K562 (cell line): Measurements from ENCODE around the gene YIPF4. TPM values are rescaled to one million over a fixed set of nuclear protein-coding genes. Genes with fewer than 3 reads are reported as not detected.

Source experiments
- ATAC-seq: fragments of 200-7000 bp; cut with Tn5 transposase; 3 replicates; pipeline ENCODE4 v1.9.1; 2020; ENCODE audit warnings: moderate library complexity
- BruUV-seq: library from RNA; stranded (reverse); fragments of 400-500 nt; replicated peaks from 2 replicates; lab custom pipeline; 2021; lab: Mats Ljungman, UMichigan
- CTCF ChIA-PET: fragments of 300-600 bp; formaldehyde crosslinking; extraction: SDS; loops from one replicate; lab custom pipeline; 2021; ENCODE audit warnings: low intra/inter-chr PET ratio; lab: Yijun Ruan, JAX
- POLR2A ChIA-PET: fragments of 300-600, 350-650 bp; sonication (Branson Sonifier 250); formaldehyde crosslinking; extraction: SDS; loops from one replicate; lab custom pipeline; 2021; ENCODE audit warnings: antibody characterized with exemption, inconsistent platforms; lab: Yijun Ruan, JAX
- DNase-seq, 4 experiments: peaks; one replicate each; pipeline versions ENCODE4 v3.0.0 to v3.0.0-alpha.2; 2011 to 2018; ENCODE audit warnings: low spot score in 3 of 4, mixed read lengths in 3 of 4; ENCODE audit errors: extremely low read depth in 1 of 4
- FAIRE-seq: peaks from 2 replicates; lab custom pipeline; 2011; peaks lifted over from hg19 to GRCh38; lab: Jason Lieb, UNC
- H2AFZ ChIP-seq: 2 replicates; pipeline ENCODE4 v1.6.0; 2011; ENCODE audit warnings: low read depth, low read length, control low read depth, inconsistent platforms
- H3K27ac ChIP-seq: fragments of 200-600 bp; 3 replicates; pipeline ENCODE4 v1.8.0; 2011; ENCODE audit warnings: low read depth, mild to moderate bottlenecking, control low read depth, inconsistent platforms, low read length, moderate library complexity, mixed read lengths; ENCODE audit errors: extremely low read depth
- H3K27me3 ChIP-seq, 2 experiments: fragments of 300-600 bp in 1 of 2; 2 replicates in 1 of 2; 3 replicates in 1 of 2; pipeline versions ENCODE4 v1.6.0 to v1.8.0; 2011; ENCODE audit warnings: inconsistent platforms in 2 of 2, low read length in 2 of 2, mild to moderate bottlenecking in 1 of 2, mixed read lengths in 1 of 2, moderate library complexity in 1 of 2; ENCODE audit not compliant: control insufficient read depth in 2 of 2, insufficient read depth in 2 of 2
- H3K36me3 ChIP-seq: fragments of 300-600 bp; 3 replicates; pipeline ENCODE4 v1.8.0; 2011; ENCODE audit warnings: mild to moderate bottlenecking, low read length, inconsistent platforms; ENCODE audit not compliant: control insufficient read depth, insufficient read depth
- H3K4me1 ChIP-seq, 2 experiments: fragments of 200-600 bp in 1 of 2; replicated peaks in 1 of 2; 2 replicates in 1 of 2; 3 replicates in 1 of 2; pipeline versions ENCODE4 v1.5.1 to v1.8.0; 2011; ENCODE audit warnings: inconsistent platforms in 2 of 2, low read length in 2 of 2, mild to moderate bottlenecking in 1 of 2, mixed read lengths in 1 of 2, moderate library complexity in 1 of 2; ENCODE audit not compliant: control insufficient read depth in 2 of 2, insufficient read depth in 2 of 2
- H3K4me2 ChIP-seq: 2 replicates; pipeline ENCODE4 v1.6.1; 2011; ENCODE audit warnings: low read length, control low read depth, inconsistent platforms, mixed read lengths; ENCODE audit not compliant: insufficient read depth
- H3K4me3 ChIP-seq: fragments of 200-600 bp; sonication (generic), shearing (Covaris generic); 2 replicates; pipeline ENCODE4 v1.5.1; 2016; ENCODE audit warnings: control low read depth, inconsistent platforms
- H3K79me2 ChIP-seq: fragments of 200-600 bp; 3 replicates; pipeline ENCODE4 v1.8.0; 2011; ENCODE audit warnings: low read length, inconsistent platforms; ENCODE audit not compliant: control insufficient read depth, insufficient read depth
- H3K9ac ChIP-seq, 2 experiments: 2 replicates each; pipeline versions ENCODE4 v1.6.0 to v1.6.1; 2011; ENCODE audit warnings: low read depth in 2 of 2, low read length in 2 of 2, control low read depth in 1 of 2, inconsistent platforms in 1 of 2, mild to moderate bottlenecking in 1 of 2, mixed read lengths in 1 of 2; ENCODE audit not compliant: insufficient read depth in 1 of 2
- H3K9me1 ChIP-seq: one replicate; pipeline ENCODE4 v1.6.0; 2011; ENCODE audit warnings: inconsistent platforms, mild to moderate bottlenecking, low read length, moderate library complexity; ENCODE audit not compliant: control insufficient read depth, insufficient read depth
- H3K9me3 ChIP-seq: replicated peaks from 2 replicates; pipeline ENCODE4 v1.5.1; 2011; ENCODE audit warnings: low read depth, low read length, inconsistent platforms; ENCODE audit not compliant: control insufficient read depth, insufficient read depth
- H4K20me1 ChIP-seq: replicated peaks from 2 replicates; pipeline ENCODE4 v1.6.1; 2011; ENCODE audit warnings: low read length, inconsistent platforms, mixed read lengths; ENCODE audit not compliant: control insufficient read depth, insufficient read depth
- ARID1B ChIP-seq: fragments of 450-650 bp; IDR thresholded peaks from 2 replicates; pipeline ENCODE4 v1.6.1; 2016; ENCODE audit warnings: antibody characterized with exemption, mild to moderate bottlenecking, inconsistent platforms
- ARNT ChIP-seq, 2 experiments: fragments of 450-650 bp; IDR thresholded peaks; 2 replicates each; pipeline ENCODE4 v1.6.1; 2016; ENCODE audit warnings: mild to moderate bottlenecking in 1 of 2
- DACH1 ChIP-seq: fragments of 450-650 bp; IDR thresholded peaks from 2 replicates; pipeline ENCODE4 v1.6.1; 2018; ENCODE audit not compliant: partially characterized antibody
- EHMT2 ChIP-seq: fragments of 450-650 bp; IDR thresholded peaks from 2 replicates; pipeline ENCODE4 v1.6.1; 2018; ENCODE audit warnings: antibody characterized with exemption
- ETV6 ChIP-seq, 3 experiments: fragments of 150-350 bp in 1 of 3; sonication (generic) in 1 of 3; formaldehyde crosslinking in 1 of 3; IDR thresholded peaks; 2 replicates each; pipeline versions ENCODE4 v1.6.1 to v1.8.0; 2014 to 2022; ENCODE audit warnings: borderline replicate concordance in 2 of 3, low read depth in 2 of 3, antibody characterized with exemption in 1 of 3, low read length in 1 of 3, mild to moderate bottlenecking in 1 of 3, missing genetic modification reagents in 1 of 3
- LEF1 ChIP-seq: fragments of 450-650 bp; IDR thresholded peaks from 2 replicates; pipeline ENCODE4 v1.6.1; 2016; ENCODE audit warnings: mild to moderate bottlenecking
- NBN ChIP-seq: fragments of 450-650 bp; IDR thresholded peaks from 2 replicates; pipeline ENCODE4 v1.6.1; 2016; ENCODE audit warnings: low read depth, mild to moderate bottlenecking
- NFRKB ChIP-seq: fragments of 450-650 bp; IDR thresholded peaks from 2 replicates; pipeline ENCODE4 v1.6.1; 2016; ENCODE audit warnings: low read depth
- POLR2B ChIP-seq: fragments of 450-650 bp; IDR thresholded peaks from 2 replicates; pipeline ENCODE4 v1.6.1; 2018; ENCODE audit warnings: low read depth; ENCODE audit not compliant: partially characterized antibody
- PTTG1 ChIP-seq: fragments of 450-650 bp; IDR thresholded peaks from 2 replicates; pipeline ENCODE4 v1.6.1; 2016; ENCODE audit warnings: low read depth, mild to moderate bottlenecking, missing genetic modification characterization, missing compliant biosample characterization
- ZNF766 ChIP-seq: fragments of 200-800 bp; sonication (Bioruptor generic); conservative IDR thresholded peaks from 2 replicates; pipeline ENCODE4 v1.6.1; 2016; ENCODE audit warnings: missing genetic modification characterization, missing compliant biosample characterization
- ZSCAN29 ChIP-seq: fragments of 450-650 bp; IDR thresholded peaks from 2 replicates; pipeline ENCODE4 v1.6.1; 2017
- WGBS: fragments of 100-300 bp; shearing (Covaris generic); methylation state at CpG from one replicate; pipeline ENCODE4 v1.1.6; 2016; ENCODE audit warnings: low coverage, mixed read lengths; ENCODE audit not compliant: insufficient coverage; ENCODE audit errors: missing lambda C conversion rate; 5-methylcytosine and 5-hydroxymethylcytosine counted together
- in situ Hi-C: fragments of 300-500 bp; cut with MboI; formaldehyde crosslinking; loops from 4 replicates; pipeline ENCODE4 v1.15.0; 2018; ENCODE audit warnings: inconsistent platforms, mixed read lengths
- intact Hi-C: fragments of 100-400 bp; cut with micrococcal nuclease; formaldehyde crosslinking; loops from 2 replicates; pipeline ENCODE4 v1.14.2; 2022
- polyA plus RNA-seq, 8 experiments: library from polyadenylated mRNA; depleted of rRNA in 4 of 8; stranded (reverse) in 5 of 8; unstranded in 3 of 8; fragments of >200 nt; fragmentation: Nextera tagmentation in 2 of 8; fragmentation: Illumina TruSeq in 1 of 8; extraction: Ambion mirVana in 2 of 8; extraction: Trizol in 1 of 8; gene quantifications; 2 replicates each; pipeline versions ENCODE4 v1.2.1 to v1.2.3, GENCODE V29; 2011 to 2014; ENCODE audit warnings: inconsistent platforms in 1 of 8, missing spikeins in 1 of 8
- total RNA-seq, 7 experiments: library from RNA; depleted of rRNA in 6 of 7; stranded (reverse); fragments of >200 nt in 6 of 7; fragmentation: Illumina TruSeq in 2 of 7; extraction: Trizol in 2 of 7; gene quantifications; 2 replicates each; pipeline versions ENCODE4 v1.2.1 to v1.2.3, GENCODE V29; 2011 to 2021; ENCODE audit warnings: low replicate concordance in 1 of 7
- TF ChIP-seq, protein P1 (sequence below): fragments of 450-650 bp; formaldehyde crosslinking; IDR thresholded peaks from 2 replicates; pipeline ENCODE4 v1.4.0; 2022; ENCODE audit warnings: mild to moderate bottlenecking, moderate library complexity

Gene YIPF4
- total and polyA plus RNA-seq, 9 of the 15 experiments (the other 6 are each of a cell fraction or from before 2014, with no cell fraction given) = 4.9 to 46.9 (median 17.5) TPM

DNA sequence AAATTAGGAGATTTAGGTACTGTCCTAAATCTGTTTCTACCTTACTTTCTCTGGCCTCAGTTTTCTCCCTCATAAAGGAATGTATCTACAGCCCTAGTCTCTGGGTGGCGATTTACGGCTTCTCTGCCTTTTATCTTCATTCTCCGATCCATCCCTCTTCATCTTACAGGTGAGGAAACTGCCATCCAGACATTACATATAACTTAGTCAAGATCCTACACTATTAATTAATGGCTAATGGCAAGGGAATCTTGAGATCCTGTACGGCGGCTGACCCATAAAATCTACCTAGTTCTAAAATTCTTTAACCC lies 386 bp upstream of the YIPF4 start:
- Histone ChIP-seq H3K79me2 (peaks cover 25% of the 10 kb centered on the region), H3K4me1 (peaks cover 11 to 14% of the 10 kb centered on the region in 2 experiments; a peak in 4 of 5 replicates), H4K20me1 (no peaks in the 10 kb centered on the region), H2AFZ (peak overlapping the region; percentile 86), H3K27me3 (no peaks in the 10 kb centered on the region), H3K9me1 (no peaks in the 10 kb centered on the region), H3K36me3 (peaks cover 10% of the 10 kb centered on the region; the same call in 1 of the 3 replicates), H3K4me3 (peak overlapping the region; percentile 98), H3K27ac (peak overlapping the region; percentile 87), H3K9me3 (no peaks in the 10 kb centered on the region), H3K9ac (peak overlapping the region in 1 of 2 experiments; percentile 96; a peak in 2 of 4 replicates), H3K4me2 (peak overlapping the region; percentile 87)
- 3% methylated on average over 5 of the region's 5 CpGs for WGBS
- ATAC-seq (no peak), FAIRE-seq (no peak), DNase-seq (peak in 1 of 4 experiments; percentile 14)
- ChIA-PET POLR2A (interaction anchor here (0.7 to 1.4 kb wide), 2 partner anchors 12 to 88 kb away, joined by 5 read pairs; no protein-coding TSS in a partner anchor), CTCF (no interaction called here)
- TSS peak; percentile 90 for BruUV-seq
- in situ Hi-C loops = no loop called here
- intact Hi-C loops = loop anchor here (5.0 kb wide), 1 partner anchor 210 kb away; no protein-coding TSS in a partner anchor
- TF ChIP-seq ETV6 (IDR thresholded peaks at IDR 0.05; ENCODE audit: borderline replicate concordance in 1 of 2, low read depth in 2 of 2, low read length in 1 of 2) = 0 out of 4 replicates have a peak, but pooled peaks of 1 of the 2 experiments have one; percentile 46
- no peak for TF ChIP-seq ETV6 (CRISPR knock-in tag; IDR thresholded peaks at IDR 0.05; ENCODE audit: borderline replicate concordance)
- TF ChIP-seq DACH1 = peak; percentile 75
- TF ChIP-seq, protein P1, sequence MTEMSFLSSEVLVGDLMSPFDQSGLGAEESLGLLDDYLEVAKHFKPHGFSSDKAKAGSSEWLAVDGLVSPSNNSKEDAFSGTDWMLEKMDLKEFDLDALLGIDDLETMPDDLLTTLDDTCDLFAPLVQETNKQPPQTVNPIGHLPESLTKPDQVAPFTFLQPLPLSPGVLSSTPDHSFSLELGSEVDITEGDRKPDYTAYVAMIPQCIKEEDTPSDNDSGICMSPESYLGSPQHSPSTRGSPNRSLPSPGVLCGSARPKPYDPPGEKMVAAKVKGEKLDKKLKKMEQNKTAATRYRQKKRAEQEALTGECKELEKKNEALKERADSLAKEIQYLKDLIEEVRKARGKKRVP (CRISPR knock-in tag) = peak; percentile 4; the same call in 1 of the 2 replicates
- no peak for TF ChIP-seq ZNF766 (CRISPR knock-in tag)
- 0 out of 2 replicates have a peak, but pooled peaks have one; percentile 33 for TF ChIP-seq ARID1B
- TF ChIP-seq ARNT (IDR thresholded peaks at IDR 0.05) = peak in 1 of 2 experiments; percentile 79; a peak in 1 of 4 replicates
- no peak for TF ChIP-seq NBN
- TF ChIP-seq LEF1 = 0 out of 2 replicates have a peak, but pooled peaks have one; percentile 27
- 0 out of 2 replicates have a peak, but pooled peaks have one; percentile 25 for TF ChIP-seq ZSCAN29
- 0 out of 2 replicates have a peak, but pooled peaks have one; percentile 8 for TF ChIP-seq EHMT2
- peak; percentile 83 for TF ChIP-seq NFRKB
- 0 out of 2 replicates have a peak, but pooled peaks have one; percentile 53 for TF ChIP-seq PTTG1 (tag)
- TF ChIP-seq POLR2B = no peak
